Islet precursor cell (in vitro differentiated cells): ENCODE data around the gene DRP2.
"Not testable (repeated sequence)": the region's sequence is repeated elsewhere in the genome, so short reads cannot be mapped to it uniquely, and the experiment has no call there.

Experiments
- DNase-seq: peaks from one replicate; pipeline ENCODE4 v3.0.0-alpha.2; 2018

The DRP2 gene

GRCh38 chrX:101252634-101253033, 33.0 kb downstream of the DRP2 start:
- DNase-seq: peak; percentile 52

DNA sequence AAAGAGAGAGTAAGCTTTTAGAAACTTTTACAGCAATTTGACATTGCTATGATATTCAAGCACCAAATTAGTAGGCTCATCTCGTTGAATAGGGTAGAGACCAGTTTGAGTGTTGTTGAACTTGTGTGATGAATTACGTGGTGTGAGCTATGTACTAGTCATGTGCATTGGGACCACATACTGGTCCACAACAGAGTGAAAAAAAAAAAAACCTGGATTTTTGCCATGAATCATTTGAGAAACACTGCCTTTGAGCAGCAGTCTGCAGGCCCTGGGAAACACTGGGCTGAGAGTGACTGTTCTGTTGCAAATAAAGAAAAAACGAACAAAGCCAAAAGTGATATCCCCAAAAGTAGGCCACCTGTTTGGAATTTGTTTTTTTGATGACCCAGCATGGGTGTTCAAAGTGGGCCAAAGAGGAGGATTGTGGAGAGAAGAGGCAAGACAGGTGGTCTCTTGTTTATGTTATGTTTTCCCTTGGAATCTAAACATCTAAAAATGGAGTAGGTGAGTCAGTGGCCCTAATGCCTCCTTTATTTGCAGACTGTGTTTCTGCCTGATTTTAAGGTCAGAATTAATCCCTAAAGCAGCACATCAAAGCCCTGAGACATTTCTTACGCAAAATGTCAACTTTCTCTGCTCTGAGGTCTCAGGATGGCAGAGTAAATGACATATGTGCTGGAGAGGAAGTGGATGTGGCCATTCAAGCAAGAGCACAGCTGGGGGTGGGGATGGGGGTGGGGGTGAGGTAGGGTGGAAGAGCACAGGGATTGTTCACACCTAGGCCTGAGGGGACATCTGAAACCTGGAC, 38.1 kb downstream of the DRP2 start:
- no peak for DNase-seq

DNA sequence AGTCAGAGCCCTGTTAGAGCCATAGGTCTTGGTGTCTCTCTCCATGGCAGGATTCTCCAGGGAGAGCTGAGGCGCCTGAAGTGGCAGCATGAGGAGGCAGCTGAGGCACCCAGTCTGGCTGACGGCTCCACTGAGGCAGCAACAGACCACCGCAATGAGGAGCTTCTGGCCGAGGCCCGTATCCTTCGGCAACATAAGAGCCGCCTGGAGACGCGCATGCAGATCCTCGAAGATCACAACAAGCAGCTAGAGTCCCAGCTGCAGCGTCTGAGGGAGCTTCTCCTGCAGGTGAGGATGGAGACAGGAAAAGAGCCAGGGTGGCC, 38.6 kb downstream of the DRP2 start:
- DNase-seq: no peak

DNA sequence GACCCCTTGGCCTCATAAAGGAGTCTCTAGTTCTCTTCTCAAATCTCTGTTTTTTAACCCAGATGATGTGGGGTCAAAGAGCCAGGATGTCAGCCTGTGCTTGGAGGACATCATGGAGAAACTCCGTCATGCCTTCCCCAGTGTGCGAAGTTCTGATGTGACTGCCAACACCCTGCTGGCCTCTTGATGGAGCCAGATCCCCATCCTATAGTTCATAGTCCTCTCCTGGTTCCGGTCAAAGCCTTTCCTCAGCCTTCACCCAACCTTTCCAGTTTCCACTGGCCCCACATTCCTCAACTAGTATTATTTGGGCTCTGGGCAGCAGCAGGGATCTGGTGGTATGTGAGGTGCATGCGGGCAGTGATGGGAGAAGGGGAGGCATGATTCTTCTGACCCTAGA, 40.8 kb downstream of the DRP2 start:
- DNase-seq: no peak

GRCh38 chrX:101262590-101262989, 43.0 kb downstream of the DRP2 start:
- no peak for DNase-seq

DNA sequence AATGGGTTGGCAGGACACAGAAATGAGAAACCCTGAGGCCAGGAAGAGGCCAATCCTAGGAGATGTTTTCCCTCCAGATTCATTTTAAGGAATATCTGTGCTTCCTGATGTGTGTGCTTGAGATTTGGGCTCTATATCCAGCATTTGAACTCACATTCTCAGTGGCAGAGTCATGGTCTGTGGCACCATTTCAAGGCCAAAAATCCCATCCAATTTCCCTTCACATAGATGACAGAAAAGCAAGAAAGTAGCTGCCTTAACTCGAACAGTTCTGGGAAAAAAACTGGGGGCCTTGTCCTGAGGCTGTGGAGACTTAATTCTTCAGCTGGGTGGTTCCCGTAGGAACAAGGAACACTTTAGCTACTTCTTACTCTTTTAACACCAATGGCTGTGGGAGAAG, 44.2 kb downstream of the DRP2 start:
- no peak for DNase-seq

GRCh38 chrX:101265869-101266428, 46.4 kb downstream of the DRP2 start:
- no peak for DNase-seq

DNA sequence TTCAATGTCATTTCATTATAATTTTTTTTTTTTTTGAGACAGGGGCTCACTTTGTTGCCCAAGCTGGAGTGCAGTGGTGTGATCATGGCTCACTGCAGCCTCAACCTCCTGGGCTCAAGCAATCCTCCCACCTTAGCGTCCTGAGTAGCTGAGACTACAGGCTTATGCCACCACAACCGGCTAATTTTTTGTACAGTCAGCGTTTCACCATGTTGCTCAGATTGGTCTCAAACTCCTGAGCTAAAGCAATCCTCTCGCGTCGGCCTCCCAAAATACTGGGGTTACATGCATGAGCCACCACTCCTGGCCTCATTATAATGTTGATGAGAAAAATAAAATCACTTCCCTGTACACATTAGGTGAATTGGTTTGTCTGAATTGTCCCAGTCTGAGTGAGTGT, 54.6 kb downstream of the DRP2 start:
- no peak for DNase-seq

- DNase-seq: no peak
Observed at GRCh38 chrX:101276238-101276637, 56.7 kb downstream of the DRP2 start.

DNA sequence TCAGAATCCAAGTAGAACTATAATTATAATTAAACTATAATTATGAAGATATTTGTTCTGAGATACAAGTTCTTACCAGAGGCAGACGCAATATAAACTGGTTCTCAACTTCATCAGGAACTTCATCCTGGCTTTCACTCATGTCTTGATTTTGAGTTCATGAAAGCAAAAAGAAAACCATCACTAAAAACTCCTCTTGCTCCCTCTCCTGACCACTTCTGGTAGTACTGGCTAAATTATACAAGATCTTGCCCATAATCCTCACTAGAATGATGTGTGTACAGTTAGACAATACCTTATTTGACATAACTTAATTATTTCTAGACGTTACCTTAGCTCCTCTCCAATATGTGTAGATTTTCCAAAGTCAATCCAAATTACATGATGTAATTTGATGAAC, 67.8 kb downstream of the DRP2 start:
- DNase-seq: no peak

DNA sequence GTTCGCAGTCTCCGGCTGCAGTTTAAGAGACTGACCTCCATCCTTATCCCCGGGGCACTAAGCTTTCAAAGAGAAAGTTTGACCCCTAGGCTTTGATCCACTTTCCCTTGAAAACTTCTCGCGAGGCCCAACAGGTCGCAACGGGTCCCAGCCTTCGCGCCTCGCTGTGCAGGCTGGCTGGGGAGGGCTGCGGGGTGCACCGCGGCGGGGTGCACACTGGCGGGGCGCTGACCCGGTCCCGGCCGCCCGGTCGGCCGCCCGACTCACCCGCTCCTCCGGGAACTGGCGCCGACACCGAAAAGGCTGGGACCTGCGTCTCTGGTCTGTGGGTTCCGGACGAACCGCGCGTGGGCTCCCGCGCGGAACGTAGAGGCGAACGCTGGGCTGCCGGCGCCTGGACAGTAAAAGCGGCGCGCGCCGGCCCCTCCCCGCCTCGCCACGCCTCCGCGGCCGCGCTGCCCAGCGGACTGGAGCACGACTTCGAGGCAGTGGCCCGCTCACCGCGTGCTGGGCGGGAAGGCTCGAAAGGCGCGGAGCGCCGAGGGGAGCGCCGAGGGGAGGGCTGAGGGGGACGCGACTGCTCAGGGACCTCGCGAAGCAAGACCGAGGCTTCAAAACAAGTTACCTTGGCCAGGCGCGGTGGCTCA, 71.5 kb downstream of the DRP2 start, which contains the start of gene TAF7L:
Gene TAF7L (minus strand): TSS at position 378 of the 647 bp plus-strand sequence. CDS start 3,791 bp downstream, outside the sequence.
- no peak for DNase-seq

DNA sequence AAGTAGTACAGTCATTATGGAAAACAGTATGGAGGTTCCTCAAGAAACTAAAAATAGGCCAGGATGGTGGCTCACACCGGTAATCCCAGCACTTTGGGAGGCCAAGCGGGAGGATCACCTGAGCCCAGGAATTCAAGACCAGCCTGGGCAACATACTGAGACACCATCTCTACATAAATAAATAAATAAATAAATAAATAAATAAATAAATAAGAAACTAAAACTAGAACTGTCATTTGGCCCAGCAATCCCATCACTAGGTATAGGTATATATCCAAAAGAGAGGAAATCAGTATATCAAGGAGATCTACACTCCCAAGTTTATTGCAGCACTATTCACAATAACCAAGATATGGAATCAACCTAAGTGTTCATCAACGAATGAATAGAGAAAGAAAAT, 76.0 kb downstream of the DRP2 start:
- DNase-seq: not testable (repeated sequence)

DNA sequence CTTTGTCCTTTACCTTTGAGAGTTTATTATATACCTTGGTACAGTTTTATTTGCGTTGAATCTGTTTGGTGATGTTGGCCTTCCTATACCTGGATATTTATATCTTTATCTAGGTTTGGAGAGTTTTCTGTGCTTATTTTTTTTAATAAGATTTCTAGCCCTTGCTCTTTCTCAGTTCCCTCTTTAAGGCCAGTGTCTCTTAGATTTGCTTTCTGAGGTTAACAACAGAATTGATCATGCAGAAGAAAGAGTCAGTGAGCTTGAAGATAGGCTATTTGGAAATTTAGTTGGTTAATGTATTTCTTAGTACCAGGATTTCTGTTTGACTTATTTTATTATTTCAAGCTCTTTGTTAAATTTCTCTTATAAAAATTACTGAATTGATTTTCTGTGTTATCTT, 84.2 kb downstream of the DRP2 start:
- no peak for DNase-seq
